Panc1 (cell line): ENCODE results near the gene LSM10. TPM values are rescaled to one million over a fixed set of nuclear protein-coding genes. Genes with fewer than 3 reads are reported as not detected.

Experiments used
- ATAC-seq: fragments of 200-7000 bp; cut with Tn5 transposase; 2 replicates; pipeline ENCODE4 v1.9.1; 2020; ENCODE audit warnings: mild to moderate bottlenecking, moderate library complexity
- BruUV-seq: library from RNA; stranded (reverse); fragments of 400-500 nt; replicated peaks from 2 replicates; lab custom pipeline; 2021; lab: Mats Ljungman, UMichigan
- CTCF ChIA-PET: fragments of 300-600 bp; sonication (Branson Sonifier 250); formaldehyde crosslinking; loops from one replicate; lab custom pipeline; 2022; ENCODE audit warnings: antibody characterized with exemption; lab: Charles Lee
- POLR2A ChIA-PET: fragments of 300-600 bp; sonication (Branson Sonifier 250); formaldehyde crosslinking; loops from one replicate; lab custom pipeline; 2022; ENCODE audit warnings: antibody characterized with exemption; lab: Charles Lee
- DNase-seq: peaks from one replicate; pipeline ENCODE4 v3.0.0-alpha.2; 2010; ENCODE audit warnings: low read depth, low spot score
- H3K27ac ChIP-seq: 2 replicates; pipeline ENCODE4 v1.5.1; 2011; ENCODE audit warnings: mild to moderate bottlenecking, low read length, inconsistent platforms
- H3K27me3 ChIP-seq: fragments of 200-500 bp; sonication (Bioruptor generic); 2 replicates; pipeline ENCODE4 v1.6.0; 2014; ENCODE audit warnings: low read length, inconsistent platforms; ENCODE audit not compliant: control insufficient read depth, insufficient read depth
- H3K36me3 ChIP-seq: fragments of 200-500 bp; sonication (Bioruptor generic); 2 replicates; pipeline ENCODE4 v1.5.1; 2014; ENCODE audit warnings: inconsistent platforms, mild to moderate bottlenecking, low read length, moderate library complexity; ENCODE audit not compliant: control insufficient read depth, insufficient read depth
- H3K4me1 ChIP-seq: 2 replicates; pipeline ENCODE4 v1.5.1; 2011; ENCODE audit warnings: inconsistent platforms, mild to moderate bottlenecking, low read length, moderate library complexity; ENCODE audit not compliant: control insufficient read depth, insufficient read depth
- H3K4me3 ChIP-seq, 2 experiments: 2 replicates each; pipeline ENCODE4 v1.5.1; 2011 to 2012; ENCODE audit warnings: low read depth in 2 of 2, low read length in 2 of 2, mild to moderate bottlenecking in 2 of 2, inconsistent platforms in 1 of 2, moderate library complexity in 1 of 2
- H3K9me3 ChIP-seq: fragments of 200-500 bp; sonication (Bioruptor generic); 2 replicates; pipeline ENCODE4 v1.5.1; 2014; ENCODE audit warnings: low read depth, mild to moderate bottlenecking, inconsistent platforms, low read length, moderate library complexity; ENCODE audit not compliant: control insufficient read depth, insufficient read depth
- CTCF ChIP-seq: fragments of 450-650 bp; IDR thresholded peaks from 2 replicates; pipeline ENCODE4 v1.5.1; 2017; ENCODE audit warnings: mild to moderate bottlenecking
- POLR2AphosphoS5 ChIP-seq: IDR thresholded peaks from 2 replicates; pipeline ENCODE4 v1.6.1; 2012; ENCODE audit warnings: mild to moderate bottlenecking, low read depth, low read length, moderate library complexity
- REST ChIP-seq, 2 experiments: IDR thresholded peaks; 2 replicates each; pipeline ENCODE4 v1.6.1; 2011 to 2012; ENCODE audit warnings: low read depth in 2 of 2, control low read depth in 1 of 2, low read length in 1 of 2, mild to moderate bottlenecking in 1 of 2, moderate library complexity in 1 of 2; ENCODE audit not compliant: insufficient read depth in 1 of 2
- SIN3A ChIP-seq: IDR thresholded peaks from 2 replicates; pipeline ENCODE4 v1.6.1; 2012; ENCODE audit warnings: low read depth, mild to moderate bottlenecking, low read length, moderate library complexity, borderline replicate concordance; ENCODE audit not compliant: insufficient read depth
- TCF7L2 ChIP-seq: IDR thresholded peaks from 2 replicates; pipeline ENCODE4 v1.6.1; 2011; ENCODE audit warnings: mild to moderate bottlenecking, low read depth, low read length, inconsistent platforms
- in situ Hi-C: cut with HindIII; loops from 2 replicates; pipeline ENCODE4 v1.10.0; 2016; ENCODE audit warnings: low sequenced_read_pairs, low pct_unique_long_range_greater_than_20kb
- intact Hi-C: fragments of 100-400 bp; cut with micrococcal nuclease; formaldehyde crosslinking; loops from one replicate; pipeline ENCODE4 v1.10.0; 2022; ENCODE audit not compliant: unreplicated experiment
- total RNA-seq: library from RNA; stranded (reverse); gene quantifications from one replicate; pipeline ENCODE4 v1.2.1, GENCODE V29; 2021; ENCODE audit not compliant: unreplicated experiment

Gene LSM10
- total RNA-seq, 1 experiment from 2014 or later = 53.7 TPM

- no peaks in the 10 kb centered on the region for H3K9me3 ChIP-seq
- intact Hi-C loops (no loop called here), in situ Hi-C loops (no loop called here)
- ChIA-PET CTCF (no interaction called here), POLR2A (interaction anchor here (0.9 kb wide), 1 partner anchor 15 kb away, joined by 4 read pairs; no protein-coding TSS in a partner anchor)
- no peaks in the 10 kb centered on the region for H3K27me3 ChIP-seq
- ATAC-seq = no peak
- no peak for DNase-seq
- H3K4me3 ChIP-seq = no peak overlapping the region
- H3K4me1 ChIP-seq = no peaks in the 10 kb centered on the region
- no peaks in the 10 kb centered on the region for H3K36me3 ChIP-seq
- BruUV-seq = no TSS peak
- TF ChIP-seq REST (IDR thresholded peaks at IDR 0.05; ENCODE audit: insufficient read depth in 1 of 2, low read depth in 2 of 2, low read length in 1 of 2) = no peak
- TF ChIP-seq CTCF = no peak
- no peak for TF ChIP-seq TCF7L2
- no peak for TF ChIP-seq POLR2AphosphoS5
- no peak for TF ChIP-seq SIN3A
- H3K27ac ChIP-seq = no peak overlapping the region
Observed at GRCh38 chr1:36440646-36441045, 42.9 kb upstream of the LSM10 start.

DNA sequence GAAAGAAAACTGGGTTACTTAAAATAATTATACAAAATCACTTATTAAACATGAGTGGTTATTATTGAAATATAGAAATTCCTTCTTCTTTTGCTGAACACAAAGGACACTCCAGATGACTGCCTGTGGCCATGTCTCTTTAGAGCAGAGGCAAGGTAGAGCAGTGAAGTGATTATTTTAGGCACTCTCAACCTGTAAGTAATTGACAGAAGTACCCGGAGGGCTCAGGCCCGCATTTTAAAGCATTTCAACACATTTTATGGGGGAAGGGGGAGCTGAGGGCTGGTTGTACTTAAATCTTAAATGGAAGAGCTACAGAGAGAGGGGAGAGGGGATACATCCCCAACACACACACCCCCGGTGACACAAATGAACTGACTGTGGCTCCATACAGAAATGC, 42.3 kb upstream of the LSM10 start:
- Histone ChIP-seq H3K27me3 (no peaks in the 10 kb centered on the region), H3K9me3 (no peaks in the 10 kb centered on the region), H3K36me3 (no peaks in the 10 kb centered on the region), H3K4me3 (no peak overlapping the region), H3K4me1 (no peaks in the 10 kb centered on the region), H3K27ac (no peak overlapping the region)
- CTCF ChIA-PET = no interaction called here
- no TSS peak for BruUV-seq
- no peak for TF ChIP-seq CTCF
- no peak for TF ChIP-seq POLR2AphosphoS5
- no peak for TF ChIP-seq SIN3A
- TF ChIP-seq REST (IDR thresholded peaks at IDR 0.05; ENCODE audit: insufficient read depth in 1 of 2, low read depth in 2 of 2, low read length in 1 of 2) = no peak
- POLR2A ChIA-PET = no interaction called here
- ATAC-seq = no peak
- intact Hi-C loops = no loop called here
- in situ Hi-C loops = no loop called here
- DNase-seq = no peak
